Neural crest cell (in vitro differentiated cells): Measurements from ENCODE around the gene TIMM23B. TPM values are rescaled to one million over a fixed set of nuclear protein-coding genes. Genes with fewer than 3 reads are reported as not detected.
"Not testable (repeated sequence)": the region's sequence is repeated elsewhere in the genome, so short reads cannot be mapped to it uniquely, and the experiment has no call there.

ENCODE experiments used
- DNase-seq: peaks from one replicate; pipeline ENCODE4 v3.0.0; 2021; ENCODE audit warnings: low read depth, mixed read lengths, low spot score
- H3K27ac Mint-ChIP-seq: one replicate; pipeline ENCODE4 v1.8.0; 2021; ENCODE audit warnings: mild to moderate bottlenecking, mixed read lengths; ENCODE audit not compliant: unreplicated experiment
- H3K27me3 Mint-ChIP-seq: 2 replicates; pipeline ENCODE4 v1.8.0; 2021; ENCODE audit warnings: low read depth, mild to moderate bottlenecking, mixed read lengths
- H3K36me3 Mint-ChIP-seq: 2 replicates; pipeline ENCODE4 v1.8.0; 2021; ENCODE audit warnings: low read depth, mild to moderate bottlenecking, mixed read lengths
- H3K4me1 Mint-ChIP-seq: 2 replicates; pipeline ENCODE4 v1.8.0; 2021; ENCODE audit warnings: mixed read lengths
- H3K4me3 Mint-ChIP-seq: one replicate; pipeline ENCODE4 v1.8.0; 2021; ENCODE audit warnings: mild to moderate bottlenecking, mixed read lengths
- H3K9me3 Mint-ChIP-seq: 2 replicates; pipeline ENCODE4 v1.8.0; 2021; ENCODE audit warnings: mixed read lengths
- long read RNA-seq: library from polyadenylated mRNA; unstranded; transcript quantifications from one replicate; pipeline ENCODE4 v2.0.0, GENCODE V29; 2020
- total RNA-seq: library from RNA; stranded (reverse); gene quantifications from 2 replicates; pipeline ENCODE4 v1.2.1, GENCODE V29; 2021
- TF ChIP-seq, protein P1 (sequence below): fragments of 200-600 bp; sonication (generic); conservative IDR thresholded peaks from 2 replicates; pipeline ENCODE4 v1.5.0; 2021; ENCODE audit warnings: antibody characterized with exemption, mild to moderate bottlenecking

Gene TIMM23B, protein sequence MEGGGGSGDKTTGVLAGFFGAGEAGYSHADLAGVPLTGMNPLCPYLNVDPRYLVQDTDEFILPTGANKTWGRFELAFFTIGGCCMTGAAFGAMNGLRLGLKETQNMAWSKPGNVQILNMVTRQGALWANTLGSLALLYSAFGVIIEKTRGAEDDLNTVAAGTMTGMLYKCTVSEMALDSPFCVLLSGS
- 17.1 and 19.5 TPM in 2 replicates for total RNA-seq
- long read RNA-seq, transcript TIMM23B-201 (7 exons, 1,142 nt) = major isoform, 12 of 19 reads
- long read RNA-seq, partial matches to known transcripts = 2 of 19 reads
- long read RNA-seq, other reads (novel, unspliced or antisense) = 1 of 19 reads

DNA sequence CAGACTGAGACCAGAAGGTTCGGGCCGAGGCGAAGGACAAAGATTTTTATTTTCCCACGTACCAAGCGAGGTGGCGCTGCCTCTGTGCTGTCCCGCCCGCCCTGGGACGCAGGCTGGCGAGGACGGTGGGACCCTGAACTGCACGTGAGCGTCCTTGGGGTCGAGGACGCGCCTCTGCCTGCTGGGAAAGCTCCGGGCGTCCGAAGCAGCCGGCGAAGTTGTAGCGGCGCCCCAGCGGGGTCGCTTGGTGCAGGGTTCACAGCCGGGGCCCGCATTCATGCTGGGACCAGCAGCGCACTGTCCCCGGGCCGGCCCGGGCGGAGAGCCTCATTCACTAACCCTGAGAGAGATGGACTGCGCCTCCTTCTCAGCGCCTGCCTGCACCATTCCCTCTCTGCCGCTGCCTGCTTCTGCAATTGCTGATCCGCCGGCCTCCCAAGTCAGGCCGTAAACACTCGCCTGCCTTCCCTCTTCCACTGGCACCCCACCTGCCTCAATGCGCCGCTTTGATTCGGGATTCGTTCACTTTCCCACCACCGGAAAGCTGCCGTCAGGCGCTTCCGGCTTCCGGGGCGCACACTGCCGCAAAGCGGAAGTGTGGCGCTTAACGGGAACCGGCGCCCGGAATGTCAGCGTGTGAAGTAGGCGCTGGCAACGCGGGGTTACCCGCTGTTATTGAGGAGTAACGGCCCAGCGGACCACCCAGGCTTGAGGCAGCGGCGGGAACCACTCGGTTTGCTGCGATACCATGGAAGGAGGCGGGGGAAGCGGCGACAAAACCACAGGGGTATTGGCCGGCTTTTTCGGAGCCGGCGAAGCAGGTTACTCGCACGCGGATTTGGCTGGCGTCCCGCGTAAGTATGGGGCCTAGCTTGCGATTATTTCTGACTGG is at the start of gene TIMM23B, which contains the start of gene PARG:
TSS of gene TIMM23B (plus strand) at position 607 of the 892 bp plus-strand sequence. CDS start at position 749, 142 bp downstream.
TSS of gene PARG (minus strand) at position 581 of the 892 bp plus-strand sequence. CDS start at position 279, 302 bp downstream.
- TF ChIP-seq, protein P1, sequence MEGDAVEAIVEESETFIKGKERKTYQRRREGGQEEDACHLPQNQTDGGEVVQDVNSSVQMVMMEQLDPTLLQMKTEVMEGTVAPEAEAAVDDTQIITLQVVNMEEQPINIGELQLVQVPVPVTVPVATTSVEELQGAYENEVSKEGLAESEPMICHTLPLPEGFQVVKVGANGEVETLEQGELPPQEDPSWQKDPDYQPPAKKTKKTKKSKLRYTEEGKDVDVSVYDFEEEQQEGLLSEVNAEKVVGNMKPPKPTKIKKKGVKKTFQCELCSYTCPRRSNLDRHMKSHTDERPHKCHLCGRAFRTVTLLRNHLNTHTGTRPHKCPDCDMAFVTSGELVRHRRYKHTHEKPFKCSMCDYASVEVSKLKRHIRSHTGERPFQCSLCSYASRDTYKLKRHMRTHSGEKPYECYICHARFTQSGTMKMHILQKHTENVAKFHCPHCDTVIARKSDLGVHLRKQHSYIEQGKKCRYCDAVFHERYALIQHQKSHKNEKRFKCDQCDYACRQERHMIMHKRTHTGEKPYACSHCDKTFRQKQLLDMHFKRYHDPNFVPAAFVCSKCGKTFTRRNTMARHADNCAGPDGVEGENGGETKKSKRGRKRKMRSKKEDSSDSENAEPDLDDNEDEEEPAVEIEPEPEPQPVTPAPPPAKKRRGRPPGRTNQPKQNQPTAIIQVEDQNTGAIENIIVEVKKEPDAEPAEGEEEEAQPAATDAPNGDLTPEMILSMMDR = peak; percentile 39
- Mint-ChIP-seq H3K27ac (peak within 1 kb of the TSS; percentile 94), H3K4me3 (peak within 1 kb of the TSS; percentile 97), H3K4me1 (peaks cover 39% of the 10 kb centered on the region)
- DNase-seq = peak; percentile 63
- not testable (repeated sequence) for H3K27me3 Mint-ChIP-seq, H3K36me3 Mint-ChIP-seq, H3K9me3 Mint-ChIP-seq

DNA sequence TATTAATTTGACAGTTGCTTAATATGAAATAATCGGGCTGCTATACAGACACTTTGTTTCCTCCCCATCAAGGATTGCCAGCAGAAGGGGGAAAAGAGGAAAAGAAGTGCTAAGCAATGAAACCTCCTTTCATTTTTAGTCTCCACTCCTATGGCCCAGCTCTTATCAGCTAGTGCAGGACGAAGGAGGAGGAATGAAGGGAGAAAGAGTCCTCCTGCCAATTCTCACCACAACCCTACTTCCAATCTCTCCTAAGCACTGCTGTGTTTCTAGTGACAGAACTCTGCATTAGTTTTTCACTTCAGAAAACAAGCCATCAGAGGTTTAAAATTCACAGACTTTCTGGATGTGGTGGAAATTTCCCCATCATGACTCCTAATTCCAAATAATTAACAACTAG is 41.9 kb upstream of the TIMM23B start:
- not testable (repeated sequence) for H3K27me3 Mint-ChIP-seq, H3K27ac Mint-ChIP-seq, H3K4me3 Mint-ChIP-seq, H3K4me1 Mint-ChIP-seq, DNase-seq, H3K9me3 Mint-ChIP-seq
- peaks cover 12% of the 10 kb centered on the region for H3K36me3 Mint-ChIP-seq

DNA sequence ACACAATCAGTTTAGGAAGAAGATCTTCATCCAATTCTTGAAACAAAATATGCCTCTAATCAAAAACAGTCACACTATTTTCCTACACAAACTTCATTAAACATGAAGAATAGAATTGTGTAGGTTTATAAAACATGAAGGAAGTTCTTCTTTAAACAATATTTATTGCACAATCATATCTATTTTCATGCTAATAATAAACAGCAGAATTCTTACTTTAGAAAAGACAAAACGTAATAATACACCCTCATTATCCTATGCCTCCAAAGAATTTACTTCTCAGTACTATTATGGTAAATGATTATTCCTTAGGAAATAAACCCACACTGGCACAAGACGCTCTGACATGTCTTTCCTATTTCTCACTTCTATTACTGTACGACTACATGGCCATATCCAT is 41.4 kb upstream of the TIMM23B start:
- H3K4me3 Mint-ChIP-seq, H3K4me1 Mint-ChIP-seq, H3K27ac Mint-ChIP-seq, H3K27me3 Mint-ChIP-seq, H3K9me3 Mint-ChIP-seq, DNase-seq: not testable (repeated sequence)
- peaks cover 11% of the 10 kb centered on the region for H3K36me3 Mint-ChIP-seq

DNA sequence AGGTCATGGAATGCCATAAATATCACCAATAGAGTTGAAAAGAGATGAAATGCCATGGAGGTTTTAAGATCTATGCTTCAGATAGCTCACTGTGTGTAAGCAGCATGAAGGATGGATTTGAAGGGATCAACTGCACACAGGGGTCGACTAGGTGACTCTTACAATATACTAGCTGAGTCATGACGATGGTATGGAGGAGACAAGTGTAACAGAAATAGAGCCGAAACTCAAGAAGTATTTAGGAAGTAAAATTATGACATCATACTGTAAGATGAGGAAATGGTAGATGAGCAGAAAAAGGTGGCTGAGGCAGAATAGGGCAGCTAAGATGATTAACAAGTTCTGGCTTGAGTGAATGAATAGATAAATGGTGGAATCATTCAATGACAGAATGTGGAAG is 38.0 kb upstream of the TIMM23B start:
- H3K9me3 Mint-ChIP-seq, H3K4me3 Mint-ChIP-seq, H3K4me1 Mint-ChIP-seq, H3K27ac Mint-ChIP-seq, DNase-seq, H3K36me3 Mint-ChIP-seq, H3K27me3 Mint-ChIP-seq: not testable (repeated sequence)

DNA sequence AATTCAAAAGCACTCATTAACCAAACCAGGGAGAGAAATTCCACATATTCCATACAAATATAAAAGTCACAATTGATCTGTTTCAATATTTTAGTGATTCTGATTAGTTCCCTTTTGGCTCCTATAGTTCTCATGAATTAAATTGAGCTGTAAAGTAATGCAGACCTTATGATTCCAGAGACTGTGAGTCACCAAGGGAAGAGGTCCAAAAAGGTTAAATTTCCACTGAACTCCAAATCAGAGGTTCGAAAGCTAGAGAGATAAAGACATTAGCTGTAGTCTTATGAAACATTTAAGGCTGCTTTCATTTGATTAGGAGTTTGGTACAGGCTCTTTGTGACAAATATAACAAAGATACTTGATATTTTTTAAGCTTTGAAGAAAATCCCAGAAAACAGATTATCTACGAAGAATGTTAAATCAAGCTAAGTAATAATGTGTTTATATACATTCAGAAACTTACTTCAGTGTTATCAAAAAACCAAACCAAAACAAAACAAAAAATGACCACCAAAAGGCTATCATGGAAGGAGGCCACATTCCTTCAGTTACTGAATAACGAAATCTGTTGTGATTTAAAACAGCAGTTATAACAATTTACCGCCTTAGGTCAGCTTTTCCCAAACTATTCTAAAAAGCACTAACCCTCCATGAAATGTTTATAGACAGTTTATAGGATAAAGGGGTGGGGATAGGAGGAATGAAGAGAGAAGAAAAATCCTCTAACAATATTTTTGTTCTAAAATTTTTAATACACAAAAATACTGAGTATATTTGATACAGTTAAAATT is 33.4 kb upstream of the TIMM23B start:
- not testable (repeated sequence) for H3K27me3 Mint-ChIP-seq, H3K4me1 Mint-ChIP-seq, H3K27ac Mint-ChIP-seq, DNase-seq, H3K9me3 Mint-ChIP-seq, H3K4me3 Mint-ChIP-seq, H3K36me3 Mint-ChIP-seq

DNA sequence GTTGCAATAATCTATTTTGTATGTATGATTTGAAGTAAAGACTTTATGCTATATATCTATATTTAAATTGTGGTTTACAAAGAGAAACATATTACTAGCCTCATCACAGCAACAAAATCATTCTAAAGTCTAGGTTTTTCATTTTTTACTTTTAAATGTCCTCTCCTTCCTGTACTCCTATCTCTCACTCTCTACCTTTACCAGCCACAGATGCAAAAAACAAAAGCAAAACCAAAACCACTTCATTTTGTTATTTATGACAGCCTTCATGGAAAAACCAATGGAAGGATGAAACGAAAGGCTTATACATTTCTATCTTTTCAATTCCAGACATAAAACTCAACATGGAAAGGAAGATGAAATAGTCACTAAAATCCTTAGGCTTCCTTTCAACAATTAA is 31.6 kb upstream of the TIMM23B start:
- not testable (repeated sequence) for H3K9me3 Mint-ChIP-seq, H3K4me3 Mint-ChIP-seq, H3K36me3 Mint-ChIP-seq, H3K4me1 Mint-ChIP-seq, DNase-seq, H3K27ac Mint-ChIP-seq, H3K27me3 Mint-ChIP-seq

DNA sequence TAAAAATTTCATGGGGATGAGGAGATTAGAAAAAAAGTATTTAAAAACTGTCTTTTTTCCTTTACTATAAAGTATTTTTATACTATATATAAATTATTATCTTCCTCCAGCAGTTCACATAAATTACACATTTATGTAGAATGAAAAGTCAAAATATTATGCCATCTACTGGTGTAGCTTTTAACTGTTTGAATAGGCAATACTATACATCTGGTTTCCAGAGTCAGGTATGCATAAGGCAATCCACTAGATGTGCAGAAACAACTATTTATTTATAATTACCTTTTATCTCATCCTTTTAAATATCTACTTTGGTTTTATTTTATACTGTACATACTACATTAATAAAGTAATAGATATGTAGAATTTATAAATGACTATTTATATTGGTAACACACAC is 25.4 kb upstream of the TIMM23B start:
- H3K36me3 Mint-ChIP-seq, DNase-seq, H3K27me3 Mint-ChIP-seq, H3K27ac Mint-ChIP-seq, H3K4me1 Mint-ChIP-seq, H3K4me3 Mint-ChIP-seq, H3K9me3 Mint-ChIP-seq: not testable (repeated sequence)
- TF ChIP-seq, protein P1 = peak; percentile 41

DNA sequence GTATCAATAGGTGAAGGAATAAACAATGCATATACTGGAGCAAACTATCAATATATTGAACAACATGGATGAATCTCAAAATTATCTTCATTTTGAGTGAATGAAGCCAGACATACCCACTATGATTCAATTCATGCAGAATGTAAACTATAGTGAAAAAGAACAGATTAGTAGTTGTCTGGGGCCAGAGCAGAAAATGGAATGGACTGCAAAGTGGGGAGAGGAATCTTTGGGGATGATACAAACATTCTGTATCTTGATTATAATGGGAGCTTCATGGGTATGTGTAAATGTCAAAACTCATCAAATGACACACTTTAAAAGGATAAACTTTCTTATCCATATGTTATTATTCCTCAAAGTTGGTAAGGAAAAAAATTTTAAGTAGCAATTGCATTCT is 23.9 kb upstream of the TIMM23B start:
- not testable (repeated sequence) for H3K4me1 Mint-ChIP-seq, H3K27me3 Mint-ChIP-seq, H3K27ac Mint-ChIP-seq, H3K9me3 Mint-ChIP-seq, H3K36me3 Mint-ChIP-seq, DNase-seq, H3K4me3 Mint-ChIP-seq

DNA sequence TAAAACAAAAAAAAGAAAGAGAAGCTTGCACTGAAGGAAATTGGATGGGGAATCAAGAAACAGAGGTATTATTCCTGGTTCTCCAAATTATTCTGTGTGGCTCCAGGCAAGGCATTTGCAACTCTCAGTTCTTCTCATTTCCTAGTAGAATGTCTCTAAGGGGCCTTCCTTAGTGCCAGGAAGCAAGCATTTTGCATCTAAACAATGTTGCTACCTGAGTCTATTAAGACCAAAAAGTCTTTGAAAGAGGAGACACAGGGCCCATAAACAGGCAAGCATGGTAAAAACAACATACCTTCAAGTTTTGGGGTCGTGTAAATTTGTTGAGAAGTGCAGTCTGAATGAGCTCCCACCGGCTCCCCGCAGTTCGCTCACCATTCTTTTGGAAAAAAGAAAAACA is 19.8 kb upstream of the TIMM23B start:
- not testable (repeated sequence) for H3K4me3 Mint-ChIP-seq, H3K4me1 Mint-ChIP-seq, H3K36me3 Mint-ChIP-seq, H3K27ac Mint-ChIP-seq, DNase-seq, H3K27me3 Mint-ChIP-seq, H3K9me3 Mint-ChIP-seq

DNA sequence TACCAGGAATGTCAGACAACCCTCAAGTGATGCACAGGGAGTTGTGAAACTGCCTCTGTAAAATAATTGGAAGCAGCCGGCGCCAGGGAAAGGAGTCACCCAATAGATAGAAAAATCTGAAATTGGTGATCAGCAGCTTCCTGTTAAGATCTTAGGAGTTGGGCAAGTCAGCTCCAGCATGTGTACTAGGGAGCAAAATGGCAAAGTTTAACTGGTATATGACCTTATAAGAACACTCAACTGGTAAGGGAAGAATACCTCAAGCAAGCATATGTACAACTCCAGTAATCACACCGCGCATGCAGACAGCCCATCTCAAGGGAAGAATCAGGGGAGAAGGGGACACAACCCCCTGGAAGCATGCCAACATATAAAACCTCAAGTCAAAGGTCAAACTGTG is 18.3 kb upstream of the TIMM23B start:
- not testable (repeated sequence) for H3K27ac Mint-ChIP-seq, H3K9me3 Mint-ChIP-seq, H3K4me3 Mint-ChIP-seq, H3K4me1 Mint-ChIP-seq, H3K27me3 Mint-ChIP-seq, H3K36me3 Mint-ChIP-seq, DNase-seq

DNA sequence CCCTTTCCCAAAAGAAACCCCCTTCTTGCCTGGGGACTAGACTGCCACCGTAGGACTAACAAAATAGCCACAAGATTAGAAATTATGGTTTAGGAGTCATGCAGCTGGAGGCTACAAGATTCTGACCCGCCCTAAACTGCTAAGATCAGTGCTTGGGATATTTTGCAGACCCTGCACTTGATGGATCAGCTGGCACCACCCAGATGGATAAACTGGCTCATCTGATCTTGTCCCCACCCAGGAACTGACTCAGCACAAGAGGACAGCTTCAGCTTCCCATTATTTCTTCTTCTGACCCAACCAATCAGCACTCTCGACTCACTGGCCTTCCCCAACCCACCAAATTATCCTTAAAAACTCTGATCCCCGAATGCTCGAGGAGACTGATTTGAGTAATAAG is 10.6 kb upstream of the TIMM23B start:
- not testable (repeated sequence) for H3K27ac Mint-ChIP-seq, H3K4me1 Mint-ChIP-seq, H3K9me3 Mint-ChIP-seq, H3K36me3 Mint-ChIP-seq, H3K4me3 Mint-ChIP-seq, DNase-seq, H3K27me3 Mint-ChIP-seq
